MM.1S (cell line): ENCODE results near the gene HKDC1.

Source experiments
- EZH2phosphoT487 ChIP-seq: fragments of 300-600 bp; sonication (generic); IDR thresholded peaks from 2 replicates; pipeline ENCODE4 v1.6.1; 2018; ENCODE audit warnings: antibody characterized with exemption, low read length
- TF ChIP-seq, protein P1 (sequence below): fragments of 300-600 bp; sonication (generic); IDR thresholded peaks from 2 replicates; pipeline ENCODE4 v1.5.1; 2016; ENCODE audit warnings: antibody characterized with exemption, low read length, mixed read lengths

DNA sequence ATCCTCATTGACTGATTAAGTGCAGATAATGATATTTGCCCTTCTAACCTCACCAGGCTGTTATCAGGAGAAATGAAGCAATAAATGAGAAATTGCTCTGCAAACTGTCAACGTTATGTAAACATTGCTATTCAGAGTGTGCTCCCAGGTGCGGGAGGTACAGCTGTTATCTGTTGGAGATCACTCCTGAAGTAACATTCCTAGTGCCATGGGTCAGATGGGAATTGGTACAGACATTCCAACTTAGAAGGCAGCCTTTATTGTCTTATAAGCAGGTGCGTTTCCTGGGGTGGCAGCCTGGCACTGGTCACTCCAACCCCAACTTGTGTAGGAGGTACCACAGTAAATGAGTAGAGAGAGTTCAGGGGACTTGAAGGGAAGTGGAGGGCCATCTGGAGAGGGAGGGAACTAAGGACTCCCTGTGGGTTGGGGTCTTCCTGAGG lies 95.0 kb downstream of the HKDC1 start:
- TF ChIP-seq, protein P1, sequence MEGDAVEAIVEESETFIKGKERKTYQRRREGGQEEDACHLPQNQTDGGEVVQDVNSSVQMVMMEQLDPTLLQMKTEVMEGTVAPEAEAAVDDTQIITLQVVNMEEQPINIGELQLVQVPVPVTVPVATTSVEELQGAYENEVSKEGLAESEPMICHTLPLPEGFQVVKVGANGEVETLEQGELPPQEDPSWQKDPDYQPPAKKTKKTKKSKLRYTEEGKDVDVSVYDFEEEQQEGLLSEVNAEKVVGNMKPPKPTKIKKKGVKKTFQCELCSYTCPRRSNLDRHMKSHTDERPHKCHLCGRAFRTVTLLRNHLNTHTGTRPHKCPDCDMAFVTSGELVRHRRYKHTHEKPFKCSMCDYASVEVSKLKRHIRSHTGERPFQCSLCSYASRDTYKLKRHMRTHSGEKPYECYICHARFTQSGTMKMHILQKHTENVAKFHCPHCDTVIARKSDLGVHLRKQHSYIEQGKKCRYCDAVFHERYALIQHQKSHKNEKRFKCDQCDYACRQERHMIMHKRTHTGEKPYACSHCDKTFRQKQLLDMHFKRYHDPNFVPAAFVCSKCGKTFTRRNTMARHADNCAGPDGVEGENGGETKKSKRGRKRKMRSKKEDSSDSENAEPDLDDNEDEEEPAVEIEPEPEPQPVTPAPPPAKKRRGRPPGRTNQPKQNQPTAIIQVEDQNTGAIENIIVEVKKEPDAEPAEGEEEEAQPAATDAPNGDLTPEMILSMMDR = no peak
- TF ChIP-seq EZH2phosphoT487 = no peak
